ENCODE data around the gene LRRC72.
"Not testable (repeated sequence)": the region's sequence is repeated elsewhere in the genome, so short reads cannot be mapped to it uniquely, and the experiment has no call there.

Gene LRRC72

DNA sequence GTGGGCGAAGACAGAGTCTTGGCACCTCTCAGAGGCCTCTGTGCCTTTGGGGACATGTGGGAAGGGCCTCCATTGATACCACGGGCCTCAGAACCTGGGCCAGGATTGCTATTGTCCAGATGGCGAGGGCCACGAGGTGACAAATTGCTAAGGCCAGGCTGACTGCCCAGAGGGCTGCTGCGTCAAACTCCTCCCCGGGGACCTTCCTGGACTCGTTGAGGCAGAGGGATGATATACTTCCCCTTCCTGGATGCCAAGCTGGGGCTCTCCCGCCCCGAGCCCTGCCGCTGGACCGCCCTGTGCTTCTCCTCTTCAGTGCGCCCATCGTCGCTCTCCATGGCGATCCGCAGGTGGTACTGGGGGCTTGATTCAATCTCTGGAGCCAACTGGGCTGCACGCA lies 58.9 kb downstream of the LRRC72 start:
- no peak for DNase-seq

DNA sequence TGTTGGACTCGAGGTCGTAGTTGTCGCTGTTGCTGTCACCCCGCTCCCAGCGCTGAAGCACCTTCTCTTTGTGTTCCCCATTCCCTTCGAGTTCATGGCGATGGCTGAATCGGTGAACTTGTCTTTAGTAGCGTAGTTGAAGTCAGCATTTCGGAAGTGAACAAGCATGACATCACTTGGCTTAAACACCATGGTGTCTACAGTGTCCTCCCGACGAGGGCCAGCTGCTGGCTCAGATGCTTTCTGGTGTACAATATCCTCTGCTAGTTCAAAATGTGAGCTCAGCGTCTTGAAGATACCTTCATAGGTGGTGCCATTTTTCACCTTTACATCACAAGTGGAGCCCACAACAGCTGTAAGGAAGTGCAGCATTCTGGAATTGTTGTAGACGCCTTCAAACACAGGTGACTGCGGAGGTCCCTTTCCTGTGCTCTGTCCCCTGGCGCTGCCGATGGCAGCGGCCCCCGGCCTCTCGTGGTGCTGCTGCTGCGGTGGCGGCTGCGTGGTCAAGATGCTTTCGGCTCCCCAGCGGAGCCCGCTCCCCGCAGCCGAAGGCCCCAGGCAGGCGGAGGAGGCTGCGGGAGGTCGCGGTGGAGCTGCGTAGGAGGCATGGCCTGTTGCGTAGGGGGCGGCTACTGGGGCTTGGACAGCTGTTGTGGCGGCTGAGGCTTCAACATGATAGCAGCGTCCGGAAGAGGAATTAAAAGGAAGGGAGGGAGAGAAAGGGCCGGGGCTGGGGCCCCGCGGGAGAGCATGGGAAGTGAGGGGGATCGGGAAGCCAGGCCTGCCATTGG lies 59.7 kb downstream of the LRRC72 start:
- DNase-seq = no peak

DNA sequence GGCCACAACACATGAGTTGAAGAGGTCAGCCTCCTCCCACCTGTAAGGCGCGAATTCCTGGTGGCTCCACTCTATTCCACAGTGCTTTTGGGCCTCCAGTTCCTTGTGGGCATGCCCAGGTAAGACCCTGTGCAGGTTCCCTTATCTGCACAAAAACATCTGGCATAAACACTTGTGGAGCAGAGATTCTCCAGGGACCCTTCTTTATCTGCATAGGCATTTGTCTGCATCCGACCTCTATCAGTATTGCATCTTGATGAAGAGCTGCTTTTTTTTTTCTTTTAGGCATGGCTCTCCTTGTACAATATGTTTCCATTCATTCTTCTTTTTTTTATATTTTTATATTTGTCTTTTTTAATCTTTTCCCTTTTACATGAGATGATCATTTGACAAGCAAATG lies 60.5 kb downstream of the LRRC72 start:
- DNase-seq = no peak

DNA sequence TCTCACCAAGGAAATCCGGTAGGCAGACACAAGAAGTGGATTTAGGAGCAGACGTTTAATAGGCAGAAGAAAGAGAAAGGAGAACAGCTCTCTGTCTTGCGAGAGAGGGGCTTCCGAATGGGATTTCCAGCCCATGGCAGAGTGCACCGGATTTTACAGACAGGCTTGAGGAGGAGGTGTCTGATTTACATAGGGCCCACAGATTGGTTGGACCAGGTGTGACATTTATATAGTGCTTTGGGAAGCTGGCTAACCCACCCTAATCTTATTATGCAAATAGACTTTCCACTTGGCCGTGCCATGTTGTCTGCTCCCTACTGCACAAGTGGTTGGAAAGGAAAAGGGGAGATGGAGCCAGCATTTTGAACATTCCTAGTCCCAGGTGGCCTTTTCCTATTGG lies 61.2 kb downstream of the LRRC72 start:
- no peak for DNase-seq

DNA sequence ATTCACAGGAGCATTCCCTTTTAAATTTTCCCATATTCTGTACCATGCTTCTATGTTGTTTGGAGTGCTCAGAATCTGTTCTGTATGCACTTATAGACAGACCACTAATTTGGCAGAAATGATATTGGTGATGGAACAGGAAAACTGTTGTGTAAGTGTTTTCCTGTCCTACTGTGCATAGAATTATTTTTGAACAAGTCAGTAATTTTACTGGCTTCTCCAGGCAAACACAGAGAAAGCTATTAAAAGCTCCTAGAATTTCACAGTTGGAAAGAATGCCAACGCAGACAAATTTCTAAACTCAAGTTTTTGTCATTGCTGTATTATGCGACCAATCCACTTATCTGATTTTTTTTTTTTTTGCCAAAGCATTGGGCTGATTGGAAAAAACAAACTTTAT lies 63.3 kb downstream of the LRRC72 start:
- DNase-seq = no peak

DNA sequence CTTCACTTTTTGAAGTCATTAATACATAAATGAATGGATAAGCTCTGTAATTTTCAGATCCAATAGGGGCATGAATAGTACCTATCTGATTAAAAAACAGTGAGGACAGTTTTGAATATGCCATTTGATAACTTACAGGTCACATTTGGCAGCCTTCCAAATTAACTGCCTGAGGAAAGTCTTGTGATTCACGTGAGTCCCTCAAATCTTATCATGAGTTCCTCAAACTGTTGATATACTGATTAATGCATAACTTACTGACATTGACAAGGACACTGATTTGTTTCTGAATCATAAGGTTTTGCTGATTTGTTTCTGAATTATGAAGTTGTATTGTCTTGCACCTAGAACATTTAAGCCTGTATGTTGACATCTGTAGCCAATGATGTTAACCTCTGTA lies 63.8 kb downstream of the LRRC72 start:
- DNase-seq = no peak

DNA sequence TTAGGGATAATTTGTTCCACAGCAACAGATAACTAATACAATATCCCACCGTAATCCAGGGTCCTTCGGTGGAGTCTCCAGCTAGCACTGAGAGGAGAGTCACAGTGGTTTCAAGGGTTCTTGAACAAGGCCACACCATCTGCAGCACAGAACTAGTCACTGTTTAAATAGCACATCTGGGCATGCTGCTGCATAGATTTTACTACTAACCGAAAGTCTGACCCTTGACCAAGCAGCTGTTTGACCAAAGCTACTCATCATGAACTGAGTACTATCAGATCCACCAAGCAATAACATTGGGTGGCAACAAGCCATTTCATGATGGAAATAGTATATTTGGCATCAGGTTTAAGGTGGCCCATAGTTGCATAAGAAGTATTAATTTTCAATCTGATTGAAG lies 65.8 kb downstream of the LRRC72 start:
- no peak for DNase-seq

DNA sequence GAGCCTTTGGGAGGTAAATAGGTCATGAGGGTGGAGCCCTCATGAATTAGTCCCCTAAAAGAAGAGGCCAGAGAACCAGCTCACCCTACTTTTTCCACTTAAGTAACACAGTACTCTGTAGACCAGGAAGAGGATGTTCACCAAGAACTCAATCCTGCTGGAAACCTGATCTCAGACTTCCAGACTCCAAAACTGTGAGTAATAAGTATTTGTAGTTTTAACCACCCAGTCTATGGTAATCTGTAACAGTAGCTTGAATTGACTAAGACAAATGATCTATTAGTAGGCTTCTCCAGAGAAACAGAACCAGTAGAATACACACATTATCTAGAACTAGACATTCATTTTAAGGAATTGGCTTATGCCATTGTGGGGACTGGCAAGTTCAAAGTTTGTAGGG lies 67.4 kb downstream of the LRRC72 start:
- no peak for DNase-seq

DNA sequence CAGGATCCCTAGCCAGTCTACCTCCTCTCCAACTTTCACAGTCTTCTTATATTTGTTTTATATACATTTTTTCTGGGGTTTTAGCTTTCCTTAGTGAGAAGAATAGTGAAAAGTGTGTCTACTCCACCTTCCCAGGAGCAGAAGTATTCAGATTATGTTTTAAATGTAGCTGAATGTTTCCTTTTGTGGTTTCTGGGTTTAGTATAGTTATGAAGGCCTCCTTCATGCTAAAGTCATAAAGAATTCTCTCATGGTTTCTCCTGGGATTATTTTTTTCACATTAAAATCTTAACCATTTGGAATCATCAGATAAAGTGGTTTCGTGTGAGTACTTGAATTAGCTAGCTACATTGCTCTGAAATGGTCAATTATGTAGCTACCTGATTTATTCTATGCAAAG lies 68.1 kb downstream of the LRRC72 start:
- DNase-seq = no peak

DNA sequence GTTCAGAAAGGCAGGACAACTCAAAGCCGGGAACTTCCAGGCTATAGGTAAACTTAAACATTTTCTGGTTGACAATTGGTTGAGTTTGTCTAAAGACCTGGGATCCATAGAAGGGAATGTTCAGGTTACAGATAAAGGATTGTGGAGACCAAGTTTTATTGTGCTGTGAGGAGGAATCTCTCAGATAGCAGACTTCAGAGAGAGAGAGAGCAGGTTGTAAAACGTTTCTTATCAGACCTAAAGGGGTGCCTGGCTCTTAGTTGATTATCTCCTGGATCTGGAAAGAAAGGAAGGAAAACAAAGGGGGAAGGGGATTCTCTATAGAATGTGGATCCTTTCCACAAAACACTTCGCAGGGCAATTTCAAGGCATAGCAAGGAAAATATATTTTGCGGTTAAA lies 69.0 kb downstream of the LRRC72 start:
- DNase-seq = not testable (repeated sequence)

DNA sequence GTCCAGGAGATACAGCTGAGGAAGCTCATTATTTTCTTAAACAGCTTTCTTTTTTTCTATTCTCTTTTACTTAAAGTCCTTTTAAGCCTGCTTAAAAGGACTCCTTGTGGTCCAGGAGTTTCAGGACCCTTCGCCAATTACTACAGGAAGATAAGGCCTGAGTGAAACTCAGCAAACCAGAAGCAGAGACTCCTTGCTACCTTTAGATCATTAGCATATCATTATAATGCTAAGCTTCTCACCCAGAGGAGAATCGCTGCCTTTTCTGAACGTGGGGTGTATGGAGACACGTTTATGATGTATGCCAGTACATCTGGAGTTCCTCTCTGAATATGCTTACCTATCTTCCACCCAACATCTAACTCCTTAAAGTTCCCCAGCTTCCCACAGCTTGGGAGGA lies 71.4 kb downstream of the LRRC72 start:
- no peak for DNase-seq

DNA sequence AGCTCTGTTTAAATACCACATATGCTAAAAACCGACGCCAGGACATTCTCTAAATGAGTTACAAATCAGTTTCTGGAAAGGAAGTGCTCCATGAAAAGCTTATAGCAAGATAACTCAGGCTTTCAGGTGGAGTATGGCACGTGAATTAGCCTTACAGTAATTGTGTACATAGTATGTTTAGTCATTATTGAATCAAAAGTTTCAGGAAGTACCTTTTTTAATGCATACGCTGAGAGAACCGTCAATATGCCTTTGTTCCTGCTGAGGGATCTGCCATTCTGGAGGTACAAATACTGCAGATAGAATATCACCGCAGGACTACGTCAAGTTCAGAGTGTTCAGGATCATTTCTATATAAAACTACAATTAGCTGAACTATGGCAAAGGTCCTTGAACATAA lies 73.2 kb downstream of the LRRC72 start:
- no peak for DNase-seq

DNA sequence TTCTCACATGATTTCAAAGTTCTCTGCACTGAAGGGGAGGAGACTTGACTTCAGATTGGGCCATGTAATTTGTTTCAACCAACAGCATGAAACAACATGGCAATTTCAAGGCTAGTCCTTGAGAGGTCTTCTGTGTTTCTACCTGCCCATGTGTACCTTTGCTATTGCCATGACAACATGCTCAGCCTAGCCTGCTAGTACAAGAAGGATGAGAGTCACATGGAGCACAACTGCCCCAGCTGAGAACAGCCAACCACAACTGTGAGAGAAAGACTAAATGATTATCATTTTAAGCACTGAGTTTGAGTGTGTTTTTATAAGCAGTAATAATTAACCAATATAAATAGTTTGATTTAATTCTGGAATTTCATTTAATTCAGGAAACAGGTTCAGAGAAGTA lies 77.0 kb downstream of the LRRC72 start:
- no peak for DNase-seq

DNA sequence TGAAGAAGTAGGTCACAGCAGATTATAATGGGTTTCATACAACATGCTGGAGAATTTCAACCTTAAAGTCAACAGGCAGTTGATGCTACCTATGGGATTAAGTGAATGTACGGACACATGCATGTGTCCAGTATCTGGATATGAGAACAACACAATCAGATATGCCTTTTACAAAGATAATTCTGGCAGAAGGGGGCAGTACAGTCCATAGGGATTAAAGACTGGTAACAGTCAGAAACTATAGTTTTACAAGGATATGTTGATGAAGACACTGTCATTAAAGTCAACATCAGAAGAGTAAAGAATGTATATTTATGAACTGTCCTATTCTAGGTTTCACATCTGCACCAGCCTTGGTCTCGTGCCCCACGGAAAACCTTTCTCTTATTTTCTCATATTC lies 77.4 kb downstream of the LRRC72 start:
- DNase-seq = peak; percentile 3

DNA sequence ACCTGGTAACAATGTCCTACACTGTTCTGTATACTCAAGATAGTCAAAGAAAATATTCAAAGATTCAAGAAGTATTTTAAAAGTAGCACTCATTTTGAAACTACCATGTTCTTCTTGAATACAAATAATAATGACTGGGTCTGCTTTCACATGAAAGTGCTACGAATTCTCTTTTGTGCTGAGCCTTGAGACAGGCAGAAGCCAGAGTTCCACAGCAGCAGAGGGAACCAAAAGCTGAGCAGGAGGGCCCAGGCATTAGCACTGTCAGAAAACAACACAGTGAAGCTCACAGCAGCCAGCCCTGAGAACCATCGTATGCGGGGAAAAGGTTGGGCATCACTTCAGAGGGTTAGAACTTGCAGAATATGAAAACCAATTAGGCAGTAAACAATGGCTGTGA lies 80.1 kb downstream of the LRRC72 start:
- no peak for DNase-seq

DNA sequence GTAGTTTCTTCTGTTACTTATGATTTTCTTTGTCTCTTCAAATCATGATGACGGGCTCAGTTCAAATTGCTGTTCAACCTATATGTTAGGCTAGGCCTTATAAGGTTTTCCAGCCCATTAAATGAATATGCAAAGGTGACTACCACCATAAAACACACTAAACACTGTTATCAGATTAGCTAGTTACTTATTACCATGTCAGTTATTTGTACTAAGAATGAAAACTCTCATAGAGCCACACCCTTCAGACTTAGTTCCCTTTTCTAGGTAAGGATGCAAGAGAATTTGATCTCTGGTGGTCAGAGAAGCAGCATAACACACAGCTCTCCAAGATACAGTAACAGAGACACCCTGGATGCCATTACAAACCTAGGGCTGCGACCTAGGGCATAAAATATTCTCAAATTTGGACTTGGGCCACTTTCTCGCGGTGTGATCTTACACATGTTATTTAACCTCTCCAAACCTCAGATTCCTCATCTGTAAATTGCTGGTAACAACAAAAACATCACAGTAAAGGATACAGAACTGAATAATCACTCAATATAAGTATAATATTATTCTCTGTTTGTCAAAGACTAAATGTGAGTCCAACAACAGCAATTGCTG lies 83.3 kb downstream of the LRRC72 start:
- DNase-seq = no peak

DNA sequence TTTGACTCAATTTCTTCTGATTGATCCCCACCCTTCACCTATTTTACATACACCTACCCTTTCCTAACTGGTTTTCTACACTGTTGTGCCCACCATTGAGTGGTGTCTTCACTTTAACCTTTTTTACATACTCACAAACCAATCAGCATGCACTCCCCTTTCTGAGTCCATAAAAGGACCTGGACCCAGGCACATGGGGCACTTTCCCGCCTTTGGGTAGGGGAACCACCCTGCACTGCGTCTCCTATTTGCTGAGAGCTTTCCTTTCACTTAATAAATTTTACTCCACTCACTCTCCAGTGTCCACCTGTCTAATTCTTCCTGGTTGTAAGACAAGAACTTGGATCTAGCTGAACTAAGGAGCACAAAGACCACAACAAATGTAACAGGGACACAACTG lies 85.1 kb downstream of the LRRC72 start:
- no peak for DNase-seq

DNA sequence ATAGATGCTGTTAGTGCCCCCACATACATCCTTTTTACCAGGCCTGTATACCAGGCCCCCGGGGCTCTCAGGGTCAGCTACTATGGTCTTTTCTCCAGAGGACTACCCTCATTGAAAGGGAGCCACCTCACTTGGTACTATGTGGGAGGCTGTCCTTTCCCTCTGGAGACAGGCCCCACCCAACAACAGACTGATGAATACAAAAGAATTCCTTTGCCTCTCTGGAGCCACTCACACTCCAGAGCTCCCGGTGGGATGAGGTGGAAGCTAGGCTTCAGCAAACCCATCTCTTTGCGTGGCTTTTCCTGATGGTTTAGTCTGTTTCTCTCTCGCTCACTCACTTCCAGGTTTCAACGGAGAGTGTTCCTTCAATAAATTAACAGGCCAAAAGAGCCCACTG lies 88.6 kb downstream of the LRRC72 start:
- DNase-seq = no peak

DNA sequence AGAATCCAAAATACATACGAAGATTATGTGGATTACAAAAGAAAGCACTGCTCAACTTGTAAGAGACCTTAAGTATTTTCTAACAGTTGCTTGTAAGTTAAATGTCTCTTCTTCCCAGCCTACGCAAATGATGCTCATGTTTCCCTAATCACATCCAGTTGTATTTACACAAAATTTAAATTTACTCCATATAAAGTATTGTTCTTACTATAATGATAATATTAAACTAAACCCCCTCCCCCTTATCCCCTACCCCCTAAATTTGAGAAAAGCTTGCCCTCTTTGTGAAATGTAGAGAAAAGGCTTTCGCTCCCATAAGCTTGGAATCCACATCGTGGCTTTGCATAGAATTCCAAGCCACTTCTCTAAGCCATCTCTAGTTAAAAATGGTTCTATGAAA lies 89.5 kb downstream of the LRRC72 start:
- no peak for DNase-seq

DNA sequence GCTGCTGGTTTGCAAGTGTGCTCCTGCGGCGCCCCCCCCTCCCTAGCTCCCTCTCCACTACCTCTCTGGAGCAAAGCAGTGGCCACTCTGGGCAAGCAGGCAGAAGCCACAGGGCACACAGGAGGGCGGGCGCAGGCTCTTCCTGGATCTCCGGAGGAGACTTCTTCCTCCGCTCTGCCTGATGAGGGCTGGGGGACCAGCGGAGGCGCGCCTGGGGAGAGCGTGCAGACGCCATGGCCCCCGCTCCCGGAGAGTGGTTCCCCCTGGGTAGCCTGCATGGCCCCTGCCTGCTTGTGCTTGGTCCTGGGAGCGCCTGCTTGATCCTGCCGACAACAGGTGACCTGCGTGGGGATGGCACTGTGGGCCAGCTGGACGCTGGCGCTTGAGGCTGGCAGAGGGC lies 89.9 kb downstream of the LRRC72 start:
- DNase-seq = no peak

DNA sequence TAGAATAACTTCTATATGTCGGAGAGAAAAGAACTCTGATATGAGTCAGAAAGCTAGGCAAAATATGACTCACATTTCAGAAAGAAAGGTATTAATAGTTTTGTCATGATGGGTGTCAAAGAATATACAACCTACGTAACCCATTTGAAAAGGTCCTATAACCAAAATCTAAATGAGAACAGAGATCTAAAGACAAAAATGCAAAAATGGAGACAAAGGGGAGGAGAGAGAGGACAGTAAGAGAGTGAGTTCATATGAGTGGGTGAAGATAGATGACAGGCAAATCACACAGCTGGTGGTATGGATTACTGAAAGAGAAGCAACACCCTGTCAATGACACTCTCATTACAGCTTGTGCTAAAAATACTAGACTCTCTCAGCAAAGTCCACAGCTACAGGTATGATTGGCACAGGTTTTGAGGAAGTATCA lies 93.4 kb downstream of the LRRC72 start:
- DNase-seq = no peak

DNA sequence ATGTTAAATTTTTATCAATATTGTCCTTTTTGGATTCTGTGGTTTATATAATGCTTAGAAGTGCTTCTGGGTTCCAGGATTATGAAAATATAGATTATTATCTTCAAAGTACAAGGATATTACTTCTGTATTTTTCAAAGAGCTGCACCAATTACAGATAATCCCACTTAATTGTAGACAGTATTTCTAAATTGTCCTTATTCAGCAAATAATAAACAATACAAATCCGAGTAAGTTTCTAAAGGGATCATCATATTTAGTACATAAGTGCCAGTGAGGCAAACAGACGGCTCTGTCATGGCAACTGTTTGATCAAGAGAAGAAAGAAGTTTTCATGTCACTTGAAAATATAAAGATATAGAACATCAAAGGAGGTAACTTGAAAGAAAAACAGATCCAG lies 99.8 kb downstream of the LRRC72 start:
- DNase-seq = no peak

DNA sequence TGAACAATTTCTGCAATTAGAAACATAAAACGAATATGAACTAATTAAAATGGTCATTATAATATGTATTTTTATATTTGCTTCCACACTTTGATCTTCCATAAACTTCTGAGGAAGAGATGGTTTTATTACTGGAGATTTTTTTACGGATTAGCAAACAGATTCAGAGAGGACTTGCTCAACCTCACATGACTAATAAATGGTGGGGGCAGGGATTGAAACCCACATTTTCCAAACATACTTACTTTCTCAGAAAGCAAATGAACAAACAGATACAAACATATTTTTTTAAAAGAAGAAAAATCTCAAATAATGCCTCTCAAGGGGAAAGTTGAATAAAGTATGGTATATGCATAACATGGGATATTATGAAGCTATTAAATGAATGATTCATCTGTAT lies 100.6 kb downstream of the LRRC72 start:
- DNase-seq = no peak

DNA sequence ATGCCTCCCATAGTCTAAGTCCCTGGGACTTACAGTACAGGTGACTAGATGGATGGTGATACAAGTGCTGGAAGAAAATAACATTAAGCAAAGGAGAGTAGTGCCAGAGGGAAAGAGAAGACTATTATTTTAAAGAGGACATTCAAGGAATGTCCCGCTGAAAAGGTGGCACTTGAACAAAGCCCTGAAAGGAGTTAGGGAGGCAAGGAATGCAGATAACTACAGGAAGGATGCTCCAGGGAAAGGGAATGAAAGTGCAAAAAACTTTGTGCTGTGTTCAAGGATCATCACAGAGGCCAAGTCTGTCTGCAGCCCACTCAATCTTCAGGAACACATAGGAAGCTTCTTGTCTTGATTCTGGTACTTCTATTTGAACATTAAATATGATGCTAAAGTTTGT lies 104.0 kb downstream of the LRRC72 start:
- DNase-seq = no peak

All from CD4-positive, alpha-beta T cell treated with Interleukin-21 for 1 hour (primary cell).